ENCODE results near the gene CFAP100. TPM values are rescaled to one million over a fixed set of nuclear protein-coding genes. Genes with fewer than 3 reads are reported as not detected.

Gene CFAP100
- total RNA-seq, 4 donors from 2014 or later, result not detected

- no peaks in the 10 kb centered on the region for H3K9me3 ChIP-seq
- TF ChIP-seq CTCF (IDR thresholded peaks at IDR 0.05) (no peak), POLR2A (IDR thresholded peaks at IDR 0.05) (no peak)
- 63 to 90% methylated on average over 1 to 2 of the region's 3 CpGs for WGBS, 2 donors
- intact Hi-C loops (cut with DNase I), result no loop called here
- H3K36me3 ChIP-seq, result no peaks in the 10 kb centered on the region
- DNase-seq, result no peak
- H3K4me3 ChIP-seq, result no peak overlapping the region
- no peak overlapping the region for H3K27ac ChIP-seq
- H3K4me1 ChIP-seq, result peaks cover 19 to 29% (median 19%) of the 10 kb centered on the region in 3 donors
- H3K27me3 ChIP-seq, result peaks cover 0 to 64% (median 0%) of the 10 kb centered on the region in 4 donors
These were observed 34.5 kb upstream of the CFAP100 start for GRCh38 chr3:126360046-126360713.

- TF ChIP-seq CTCF (IDR thresholded peaks at IDR 0.05) (no peak), POLR2A (IDR thresholded peaks at IDR 0.05) (no peak)
- WGBS, 2 donors, result 82% methylated on average over 2 of the region's 3 CpGs; no CpG with 5 or more reads in 1 of the 2 donors
- Histone ChIP-seq H3K4me1 (peaks cover 14 to 24% (median 16%) of the 10 kb centered on the region in 3 donors), H3K4me3 (no peak overlapping the region), H3K27me3 (peaks cover 0 to 59% (median 0%) of the 10 kb centered on the region in 4 donors), H3K36me3 (no peaks in the 10 kb centered on the region), H3K27ac (no peak overlapping the region), H3K9me3 (no peaks in the 10 kb centered on the region)
- intact Hi-C loops (cut with DNase I), result no loop called here
- no peak for DNase-seq
These were observed 34.0 kb upstream of the CFAP100 start for GRCh38 chr3:126360714-126361060.

- Histone ChIP-seq H3K4me1 (peaks cover 11 to 18% (median 12%) of the 10 kb centered on the region in 3 donors), H3K4me3 (no peak overlapping the region), H3K27ac (no peak overlapping the region), H3K9me3 (no peaks in the 10 kb centered on the region), H3K27me3 (peaks cover 0 to 54% (median 0%) of the 10 kb centered on the region in 4 donors), H3K36me3 (no peaks in the 10 kb centered on the region)
- no peak for DNase-seq
- WGBS, 2 donors, result 76 to 80% methylated on average over 8 to 9 of the region's 9 CpGs
- no peak for TF ChIP-seq CTCF (IDR thresholded peaks at IDR 0.05)
- TF ChIP-seq POLR2A (IDR thresholded peaks at IDR 0.05), result no peak
- intact Hi-C loops (cut with DNase I), result no loop called here
These were observed 33.5 kb upstream of the CFAP100 start for GRCh38 chr3:126361211-126361610.

GRCh38 chr3:126364130-126364695 is 30.5 kb upstream of the CFAP100 start:
- Histone ChIP-seq H3K9me3 (no peaks in the 10 kb centered on the region), H3K4me1 (no peaks in the 10 kb centered on the region), H3K4me3 (no peak overlapping the region), H3K36me3 (no peaks in the 10 kb centered on the region), H3K27ac (no peak overlapping the region), H3K27me3 (peaks cover 0 to 27% (median 0%) of the 10 kb centered on the region in 4 donors)
- TF ChIP-seq POLR2A (IDR thresholded peaks at IDR 0.05) (no peak), CTCF (IDR thresholded peaks at IDR 0.05) (no peak)
- no peak for DNase-seq
- 89 to 94% methylated on average over 5 to 7 of the region's 9 CpGs for whole genome bisulfite sequencing, 2 donors
- intact Hi-C loops (cut with DNase I), result no loop called here

- Histone ChIP-seq H3K27ac (no peak overlapping the region), H3K27me3 (peaks cover 0 to 21% (median 0%) of the 10 kb centered on the region in 4 donors), H3K9me3 (no peaks in the 10 kb centered on the region), H3K4me1 (no peaks in the 10 kb centered on the region), H3K36me3 (no peaks in the 10 kb centered on the region), H3K4me3 (no peak overlapping the region)
- DNase-seq, result no peak
- TF ChIP-seq POLR2A (IDR thresholded peaks at IDR 0.05), result no peak
- no peak for TF ChIP-seq CTCF (IDR thresholded peaks at IDR 0.05)
- intact Hi-C loops (cut with DNase I), result no loop called here
- 77 to 100% methylated on average over 2 to 4 of the region's 5 CpGs for WGBS, 2 donors
These were observed 29.9 kb upstream of the CFAP100 start for GRCh38 chr3:126364731-126365301.

Measured in esophagus squamous epithelium (tissue), 5 donors.